HCT116 (cell line): Measurements from ENCODE around the gene AQP10.

Experiments
- CEBPB ChIP-seq: IDR thresholded peaks from 2 replicates; pipeline ENCODE4 v1.6.1; 2012; ENCODE audit warnings: low read depth
- ELF1 ChIP-seq: IDR thresholded peaks from 2 replicates; pipeline ENCODE4 v1.6.1; 2012; ENCODE audit warnings: low read depth, borderline replicate concordance
- EZH2 ChIP-seq: fragments of 200-600 bp; sonication (generic); IDR thresholded peaks from 2 replicates; pipeline ENCODE4 v1.6.1; 2017; ENCODE audit warnings: antibody characterized with exemption, mixed run types
- JUND ChIP-seq: IDR thresholded peaks from 2 replicates; pipeline ENCODE4 v1.6.1; 2012
- POLR2A ChIP-seq: IDR thresholded peaks from 2 replicates; pipeline ENCODE4 v1.7.0; 2011; ENCODE audit warnings: borderline replicate concordance; ENCODE audit not compliant: insufficient read depth, insufficient read length; ENCODE audit errors: extremely low read depth
- POLR2AphosphoS5 ChIP-seq: IDR thresholded peaks from 2 replicates; pipeline ENCODE4 v1.6.1; 2011; ENCODE audit warnings: mild to moderate bottlenecking, low read depth, low read length, moderate library complexity
- SIN3A ChIP-seq: IDR thresholded peaks from 2 replicates; pipeline ENCODE4 v1.6.1; 2012; ENCODE audit warnings: low read depth
- SP1 ChIP-seq: IDR thresholded peaks from 2 replicates; pipeline ENCODE4 v1.6.1; 2012; ENCODE audit warnings: low read depth
- ZNF274 ChIP-seq: fragments of 200-500 bp; sonication (Bioruptor generic); IDR thresholded peaks from 2 replicates; pipeline ENCODE4 v1.6.1; 2014; ENCODE audit warnings: mild to moderate bottlenecking, low read depth, low read length, inconsistent platforms
- TF ChIP-seq, protein P1 (sequence below), 3 experiments: fragments of 200-600 bp in 1 of 3; sonication (generic) in 1 of 3; IDR thresholded peaks in 2 of 3; conservative IDR thresholded peaks in 1 of 3; 2 replicates each; pipeline ENCODE4 v1.5.1; 2012 to 2017; ENCODE audit warnings: low read depth in 2 of 3, low read length in 2 of 3, antibody characterized with exemption in 1 of 3, borderline replicate concordance in 1 of 3, control low read depth in 1 of 3, mild to moderate bottlenecking in 1 of 3, mixed read lengths in 1 of 3, mixed run types in 1 of 3, moderate library complexity in 1 of 3; ENCODE audit not compliant: insufficient read depth in 1 of 3
- TF ChIP-seq, protein P2 (sequence below): IDR thresholded peaks from 2 replicates; pipeline ENCODE4 v1.6.1; 2011; ENCODE audit warnings: mild to moderate bottlenecking, low read length, moderate library complexity; ENCODE audit not compliant: insufficient replicate concordance; ENCODE audit errors: extremely low read depth
- TF ChIP-seq, protein P3 (sequence below): IDR thresholded peaks from 2 replicates; pipeline ENCODE4 v1.6.1; 2012; ENCODE audit warnings: low read depth

DNA sequence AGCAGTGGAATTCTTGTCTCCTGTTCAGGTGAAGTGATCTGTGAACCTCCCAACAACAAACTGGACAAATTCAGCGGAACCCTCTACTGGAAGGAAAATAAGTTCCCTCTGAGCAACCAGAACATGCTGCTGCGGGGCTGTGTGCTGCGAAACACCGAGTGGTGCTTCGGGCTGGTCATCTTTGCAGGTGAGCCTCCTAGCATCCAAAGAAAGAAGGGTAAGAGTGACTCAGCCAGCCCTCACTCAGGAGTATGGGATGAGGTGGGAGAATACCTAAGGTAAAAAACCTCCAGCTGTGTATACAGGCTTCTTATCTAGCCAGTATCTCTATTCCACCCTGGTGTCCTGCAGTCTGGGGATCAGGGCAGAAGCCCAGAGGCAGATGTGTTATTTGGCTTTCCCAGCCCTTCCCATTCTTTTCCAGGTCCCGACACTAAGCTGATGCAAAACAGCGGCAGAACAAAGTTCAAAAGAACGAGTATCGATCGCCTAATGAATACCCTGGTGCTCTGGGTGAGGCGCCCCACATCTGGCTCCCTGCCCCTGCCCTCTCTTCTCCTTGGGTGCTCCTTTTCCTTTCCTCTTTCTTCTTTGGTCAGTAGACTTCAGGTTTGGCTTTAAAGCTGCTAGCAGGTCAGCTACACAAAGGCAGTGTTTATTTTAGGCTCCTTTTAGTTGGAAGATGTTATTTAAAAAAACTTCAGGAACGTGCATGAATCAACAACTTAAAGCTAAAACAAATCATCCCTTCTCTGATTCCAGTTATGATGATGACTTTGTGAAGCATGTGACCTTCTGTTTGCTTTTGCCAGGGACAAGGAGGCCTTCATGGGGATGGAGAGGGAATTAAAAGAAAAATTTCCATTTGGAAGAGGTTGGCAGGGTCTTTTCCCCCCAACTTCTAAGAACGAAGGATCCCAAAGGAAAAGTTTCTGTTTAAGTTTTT, 13.5 kb downstream of the AQP10 start:
- TF ChIP-seq SP1, result no peak
- no peak for TF ChIP-seq SIN3A
- TF ChIP-seq ZNF274, result no peak
- TF ChIP-seq, protein P1, sequence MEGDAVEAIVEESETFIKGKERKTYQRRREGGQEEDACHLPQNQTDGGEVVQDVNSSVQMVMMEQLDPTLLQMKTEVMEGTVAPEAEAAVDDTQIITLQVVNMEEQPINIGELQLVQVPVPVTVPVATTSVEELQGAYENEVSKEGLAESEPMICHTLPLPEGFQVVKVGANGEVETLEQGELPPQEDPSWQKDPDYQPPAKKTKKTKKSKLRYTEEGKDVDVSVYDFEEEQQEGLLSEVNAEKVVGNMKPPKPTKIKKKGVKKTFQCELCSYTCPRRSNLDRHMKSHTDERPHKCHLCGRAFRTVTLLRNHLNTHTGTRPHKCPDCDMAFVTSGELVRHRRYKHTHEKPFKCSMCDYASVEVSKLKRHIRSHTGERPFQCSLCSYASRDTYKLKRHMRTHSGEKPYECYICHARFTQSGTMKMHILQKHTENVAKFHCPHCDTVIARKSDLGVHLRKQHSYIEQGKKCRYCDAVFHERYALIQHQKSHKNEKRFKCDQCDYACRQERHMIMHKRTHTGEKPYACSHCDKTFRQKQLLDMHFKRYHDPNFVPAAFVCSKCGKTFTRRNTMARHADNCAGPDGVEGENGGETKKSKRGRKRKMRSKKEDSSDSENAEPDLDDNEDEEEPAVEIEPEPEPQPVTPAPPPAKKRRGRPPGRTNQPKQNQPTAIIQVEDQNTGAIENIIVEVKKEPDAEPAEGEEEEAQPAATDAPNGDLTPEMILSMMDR (IDR thresholded peaks at IDR 0.05 in 2 of 3, conservative IDR thresholded peaks at IDR 0.05 in 1 of 3; ENCODE audit: borderline replicate concordance in 1 of 3, insufficient read depth in 1 of 3, low read depth in 2 of 3, low read length in 2 of 3), result no peak
- TF ChIP-seq POLR2A, result no peak
- TF ChIP-seq, protein P2, sequence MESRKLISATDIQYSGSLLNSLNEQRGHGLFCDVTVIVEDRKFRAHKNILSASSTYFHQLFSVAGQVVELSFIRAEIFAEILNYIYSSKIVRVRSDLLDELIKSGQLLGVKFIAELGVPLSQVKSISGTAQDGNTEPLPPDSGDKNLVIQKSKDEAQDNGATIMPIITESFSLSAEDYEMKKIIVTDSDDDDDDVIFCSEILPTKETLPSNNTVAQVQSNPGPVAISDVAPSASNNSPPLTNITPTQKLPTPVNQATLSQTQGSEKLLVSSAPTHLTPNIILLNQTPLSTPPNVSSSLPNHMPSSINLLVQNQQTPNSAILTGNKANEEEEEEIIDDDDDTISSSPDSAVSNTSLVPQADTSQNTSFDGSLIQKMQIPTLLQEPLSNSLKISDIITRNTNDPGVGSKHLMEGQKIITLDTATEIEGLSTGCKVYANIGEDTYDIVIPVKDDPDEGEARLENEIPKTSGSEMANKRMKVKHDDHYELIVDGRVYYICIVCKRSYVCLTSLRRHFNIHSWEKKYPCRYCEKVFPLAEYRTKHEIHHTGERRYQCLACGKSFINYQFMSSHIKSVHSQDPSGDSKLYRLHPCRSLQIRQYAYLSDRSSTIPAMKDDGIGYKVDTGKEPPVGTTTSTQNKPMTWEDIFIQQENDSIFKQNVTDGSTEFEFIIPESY, result no peak
- TF ChIP-seq EZH2, result no peak
- no peak for TF ChIP-seq JUND
- TF ChIP-seq, protein P3, sequence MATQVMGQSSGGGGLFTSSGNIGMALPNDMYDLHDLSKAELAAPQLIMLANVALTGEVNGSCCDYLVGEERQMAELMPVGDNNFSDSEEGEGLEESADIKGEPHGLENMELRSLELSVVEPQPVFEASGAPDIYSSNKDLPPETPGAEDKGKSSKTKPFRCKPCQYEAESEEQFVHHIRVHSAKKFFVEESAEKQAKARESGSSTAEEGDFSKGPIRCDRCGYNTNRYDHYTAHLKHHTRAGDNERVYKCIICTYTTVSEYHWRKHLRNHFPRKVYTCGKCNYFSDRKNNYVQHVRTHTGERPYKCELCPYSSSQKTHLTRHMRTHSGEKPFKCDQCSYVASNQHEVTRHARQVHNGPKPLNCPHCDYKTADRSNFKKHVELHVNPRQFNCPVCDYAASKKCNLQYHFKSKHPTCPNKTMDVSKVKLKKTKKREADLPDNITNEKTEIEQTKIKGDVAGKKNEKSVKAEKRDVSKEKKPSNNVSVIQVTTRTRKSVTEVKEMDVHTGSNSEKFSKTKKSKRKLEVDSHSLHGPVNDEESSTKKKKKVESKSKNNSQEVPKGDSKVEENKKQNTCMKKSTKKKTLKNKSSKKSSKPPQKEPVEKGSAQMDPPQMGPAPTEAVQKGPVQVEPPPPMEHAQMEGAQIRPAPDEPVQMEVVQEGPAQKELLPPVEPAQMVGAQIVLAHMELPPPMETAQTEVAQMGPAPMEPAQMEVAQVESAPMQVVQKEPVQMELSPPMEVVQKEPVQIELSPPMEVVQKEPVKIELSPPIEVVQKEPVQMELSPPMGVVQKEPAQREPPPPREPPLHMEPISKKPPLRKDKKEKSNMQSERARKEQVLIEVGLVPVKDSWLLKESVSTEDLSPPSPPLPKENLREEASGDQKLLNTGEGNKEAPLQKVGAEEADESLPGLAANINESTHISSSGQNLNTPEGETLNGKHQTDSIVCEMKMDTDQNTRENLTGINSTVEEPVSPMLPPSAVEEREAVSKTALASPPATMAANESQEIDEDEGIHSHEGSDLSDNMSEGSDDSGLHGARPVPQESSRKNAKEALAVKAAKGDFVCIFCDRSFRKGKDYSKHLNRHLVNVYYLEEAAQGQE, result no peak
- no peak for TF ChIP-seq POLR2AphosphoS5
- TF ChIP-seq CEBPB, result no peak
- no peak for TF ChIP-seq ELF1
